ENCODE data around the gene ATP5PB.
A peak's percentile ranks its signal among the peaks of the same experiment; 100 is the strongest.

ATP5PB gene

GRCh38 chr1:111489604-111490003 is 40.3 kb downstream of the ATP5PB start:
- Mint-ChIP-seq H3K4me1 (peaks cover 2% of the 10 kb centered on the region), H3K4me3 (no peak overlapping the region), H3K27ac (no peak overlapping the region), H3K9me3 (no peaks in the 10 kb centered on the region), H3K36me3 (peaks cover 2% of the 10 kb centered on the region), H3K27me3 (peaks cover 22% of the 10 kb centered on the region)
- DNase-seq = no peak
- CTCF ChIA-PET = interaction anchor here (0.9 to 1.3 kb wide), 2 partner anchors 14 to 18 kb away, joined by 3 to 4 read pairs; no protein-coding TSS in a partner anchor

GRCh38 chr1:111490220-111490619 is 41.0 kb downstream of the ATP5PB start:
- Mint-ChIP-seq H3K4me1 (no peaks in the 10 kb centered on the region), H3K27me3 (peaks cover 26% of the 10 kb centered on the region), H3K9me3 (peaks cover 3% of the 10 kb centered on the region), H3K4me3 (no peak overlapping the region), H3K27ac (no peak overlapping the region), H3K36me3 (peaks cover 2% of the 10 kb centered on the region)
- CTCF ChIA-PET = interaction anchor here (0.8 to 1.3 kb wide), 3 partner anchors 9 to 18 kb away, joined by 3 to 4 read pairs (median 3); no protein-coding TSS in a partner anchor
- DNase-seq = no peak

- H3K4me3 Mint-ChIP-seq = no peak overlapping the region
- H3K27ac Mint-ChIP-seq = no peak overlapping the region
- peaks cover 2% of the 10 kb centered on the region for H3K36me3 Mint-ChIP-seq
- peaks cover 8% of the 10 kb centered on the region for H3K9me3 Mint-ChIP-seq
- H3K4me1 Mint-ChIP-seq = peaks cover 3% of the 10 kb centered on the region
- CTCF ChIA-PET = interaction anchor here (0.7 to 0.8 kb wide), 2 partner anchors 9 to 17 kb away, joined by 3 read pairs; no protein-coding TSS in a partner anchor
- DNase-seq = no peak
- H3K27me3 Mint-ChIP-seq = peaks cover 22% of the 10 kb centered on the region
Measured at GRCh38 chr1:111491070-111491469, 41.8 kb downstream of the ATP5PB start.

- H3K36me3 Mint-ChIP-seq = peaks cover 11% of the 10 kb centered on the region
- no peak overlapping the region for H3K27ac Mint-ChIP-seq
- CTCF ChIA-PET = interaction anchor here (0.9 to 4.7 kb wide), 2 partner anchors 11 to 19 kb away, joined by 3 to 29 read pairs; no protein-coding TSS in a partner anchor
- no peak for DNase-seq
- H3K4me1 Mint-ChIP-seq = peaks cover 24% of the 10 kb centered on the region
- no peak overlapping the region for H3K4me3 Mint-ChIP-seq
- H3K9me3 Mint-ChIP-seq = peaks cover 27% of the 10 kb centered on the region
- H3K27me3 Mint-ChIP-seq = peaks cover 22% of the 10 kb centered on the region
Measured at GRCh38 chr1:111496398-111496797, 47.1 kb downstream of the ATP5PB start.

GRCh38 chr1:111497592-111497991 is 48.3 kb downstream of the ATP5PB start:
- H3K9me3 Mint-ChIP-seq = peaks cover 27% of the 10 kb centered on the region
- DNase-seq = no peak
- H3K36me3 Mint-ChIP-seq = peaks cover 11% of the 10 kb centered on the region
- H3K27ac Mint-ChIP-seq = no peak overlapping the region
- H3K4me1 Mint-ChIP-seq = peaks cover 26% of the 10 kb centered on the region
- CTCF ChIA-PET = interaction anchor here (1.1 to 4.7 kb wide), 3 partner anchors 10 to 250 kb away, joined by 3 to 29 read pairs (median 3); no protein-coding TSS in a partner anchor
- no peak overlapping the region for H3K4me3 Mint-ChIP-seq
- peaks cover 22% of the 10 kb centered on the region for H3K27me3 Mint-ChIP-seq

- no peak overlapping the region for H3K27ac Mint-ChIP-seq
- H3K9me3 Mint-ChIP-seq = peaks cover 27% of the 10 kb centered on the region
- H3K36me3 Mint-ChIP-seq = peaks cover 9% of the 10 kb centered on the region
- H3K4me1 Mint-ChIP-seq = peaks cover 42% of the 10 kb centered on the region
- peaks cover 19% of the 10 kb centered on the region for H3K27me3 Mint-ChIP-seq
- no peak for DNase-seq
- H3K4me3 Mint-ChIP-seq = no peak overlapping the region
- CTCF ChIA-PET = interaction anchor here (4.7 kb wide), 1 partner anchor 9 kb away, joined by 29 read pairs; no protein-coding TSS in a partner anchor
Measured at GRCh38 chr1:111499026-111499785, 49.9 kb downstream of the ATP5PB start.

- Mint-ChIP-seq H3K36me3 (peaks cover 7% of the 10 kb centered on the region), H3K27ac (no peak overlapping the region), H3K4me1 (peaks cover 58% of the 10 kb centered on the region)
Measured at GRCh38 chr1:111501645-111502044, 52.4 kb downstream of the ATP5PB start.

GRCh38 chr1:111503585-111504060 is 54.4 kb downstream of the ATP5PB start, which contains the start of the genes ADORA3 and TMIGD3:
Gene ADORA3, minus strand, starts transcription at chr1:111503633. Its CDS starts 279 bp downstream, at chr1:111503354.
Gene TMIGD3, minus strand, starts transcription at chr1:111503633. Its CDS starts 279 bp downstream, at chr1:111503354.
- Mint-ChIP-seq H3K4me3 (no peak within 1 kb of the TSS), H3K9me3 (no peaks in the 10 kb centered on the region), H3K36me3 (no peaks in the 10 kb centered on the region), H3K4me1 (peaks cover 62% of the 10 kb centered on the region), H3K27me3 (peaks cover 8% of the 10 kb centered on the region), H3K27ac (peak within 1 kb of the TSS; percentile 29)
- peak; percentile 34 for DNase-seq
- CTCF ChIA-PET = interaction anchor here (0.8 to 1.1 kb wide), 3 partner anchors 21 to 239 kb away, joined by 3 to 4 read pairs (median 3); no protein-coding TSS in a partner anchor

More at GRCh38 chr1:111501645-111502044, 52.4 kb downstream of the ATP5PB start:
- H3K9me3 Mint-ChIP-seq = peaks cover 13% of the 10 kb centered on the region
- CTCF ChIA-PET = interaction anchor here (0.7 to 1.3 kb wide), 2 partner anchors 25 to 45 kb away, joined by 3 read pairs; no protein-coding TSS in a partner anchor
- no peak for DNase-seq
- peaks cover 11% of the 10 kb centered on the region for H3K27me3 Mint-ChIP-seq
- H3K4me3 Mint-ChIP-seq = no peak overlapping the region

GRCh38 chr1:111504097-111504496 is 54.8 kb downstream of the ATP5PB start:
- H3K4me1 Mint-ChIP-seq = peaks cover 64% of the 10 kb centered on the region
- H3K36me3 Mint-ChIP-seq = no peaks in the 10 kb centered on the region
- H3K27me3 Mint-ChIP-seq = peaks cover 8% of the 10 kb centered on the region
- CTCF ChIA-PET = interaction anchor here (0.8 kb wide), 1 partner anchor 211 kb away, joined by 3 read pairs; no protein-coding TSS in a partner anchor
- DNase-seq = no peak
- H3K4me3 Mint-ChIP-seq = no peak overlapping the region
- H3K9me3 Mint-ChIP-seq = no peaks in the 10 kb centered on the region
- no peak overlapping the region for H3K27ac Mint-ChIP-seq

GRCh38 chr1:111505641-111506119 is 56.4 kb downstream of the ATP5PB start:
- no peaks in the 10 kb centered on the region for H3K9me3 Mint-ChIP-seq
- H3K36me3 Mint-ChIP-seq = no peaks in the 10 kb centered on the region
- peak overlapping the region; percentile 71 for H3K27ac Mint-ChIP-seq
- CTCF ChIA-PET = interaction anchor here (3.7 to 5.2 kb wide), 2 partner anchors 29 to 207 kb away, joined by 37 to 74 read pairs; partner anchors contain the start of gene C1orf162
- H3K27me3 Mint-ChIP-seq = no peaks in the 10 kb centered on the region
- peaks cover 64% of the 10 kb centered on the region for H3K4me1 Mint-ChIP-seq
- H3K4me3 Mint-ChIP-seq = no peak overlapping the region
- peak; percentile 39 for DNase-seq

- Mint-ChIP-seq H3K27ac (peak overlapping the region; percentile 71), H3K27me3 (no peaks in the 10 kb centered on the region), H3K9me3 (no peaks in the 10 kb centered on the region), H3K4me1 (peaks cover 59% of the 10 kb centered on the region), H3K4me3 (no peak overlapping the region), H3K36me3 (no peaks in the 10 kb centered on the region)
- DNase-seq = no peak
- CTCF ChIA-PET = interaction anchor here (2.3 to 5.2 kb wide), 10 partner anchors 9 to 263 kb away, joined by 8 to 74 read pairs (median 26); partner anchors contain the start of gene C1orf162
Measured at GRCh38 chr1:111506561-111506960, 57.3 kb downstream of the ATP5PB start.

- CTCF ChIA-PET = interaction anchor here (0.6 to 6.1 kb wide), 48 partner anchors 9 to 316 kb away, joined by 3 to 74 read pairs (median 7); partner anchors contain the start of genes ATP5PB, C1orf162, INKA2 and RAP1A
- Mint-ChIP-seq H3K4me3 (peak overlapping the region; percentile 61), H3K27ac (peak overlapping the region; percentile 95), H3K27me3 (no peaks in the 10 kb centered on the region), H3K36me3 (no peaks in the 10 kb centered on the region), H3K4me1 (peaks cover 58% of the 10 kb centered on the region), H3K9me3 (no peaks in the 10 kb centered on the region)
- DNase-seq = peak; percentile 76
Measured at GRCh38 chr1:111507411-111508201, 58.3 kb downstream of the ATP5PB start.

- Mint-ChIP-seq H3K4me1 (peaks cover 36% of the 10 kb centered on the region), H3K27ac (no peak overlapping the region), H3K27me3 (peaks cover 4% of the 10 kb centered on the region), H3K36me3 (no peaks in the 10 kb centered on the region), H3K4me3 (no peak overlapping the region), H3K9me3 (no peaks in the 10 kb centered on the region)
- CTCF ChIA-PET = interaction anchor here (1.3 to 6.1 kb wide), 5 partner anchors 94 to 245 kb away, joined by 4 to 74 read pairs (median 24); no protein-coding TSS in a partner anchor
- no peak for DNase-seq
Measured at GRCh38 chr1:111509997-111510375, 60.7 kb downstream of the ATP5PB start.

All from activated naive CD4-positive, alpha-beta T cell treated with anti-CD3 and anti-CD28 coated beads, Interleukin-2, amount 10 ng/mL, durations not matched to agents 7 days and 5 days (primary cell).